Stimulated activated CD4-positive, alpha-beta T cell treated with anti-CD3 and anti-CD28 coated beads, Interleukin-12 subunit alpha, Interleukin-12 subunit beta, amount 100 ng/mL, for 48 hours (primary cell): Measurements from ENCODE around the gene HABP2.

Experiments used
- DNase-seq, 3 donors: peaks; one replicate each; pipeline ENCODE4 v3.0.0-alpha.2; 2020; ENCODE audit warnings: low read depth in 2 of 3, low spot score in 1 of 3

Gene HABP2

DNA sequence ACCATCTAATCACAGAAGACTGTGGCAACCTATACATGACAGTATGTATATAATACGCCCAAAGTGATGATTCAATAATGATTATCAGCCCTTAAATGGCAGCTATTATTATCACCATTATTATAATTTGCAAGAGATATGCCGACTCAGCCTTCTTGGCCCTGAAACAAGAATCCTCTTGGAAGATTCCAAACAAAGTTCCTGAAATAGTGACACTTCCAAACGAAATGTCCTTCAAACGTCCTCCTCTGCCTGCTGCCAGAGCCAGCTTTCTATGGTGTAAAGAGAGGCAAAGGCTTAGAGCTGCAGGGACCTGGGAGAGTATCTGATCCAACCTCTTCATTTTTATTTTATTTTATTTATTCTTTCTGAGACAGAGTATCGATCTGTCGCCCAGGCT is 75.0 kb downstream of the HABP2 start:
- DNase-seq, result no peak

DNA sequence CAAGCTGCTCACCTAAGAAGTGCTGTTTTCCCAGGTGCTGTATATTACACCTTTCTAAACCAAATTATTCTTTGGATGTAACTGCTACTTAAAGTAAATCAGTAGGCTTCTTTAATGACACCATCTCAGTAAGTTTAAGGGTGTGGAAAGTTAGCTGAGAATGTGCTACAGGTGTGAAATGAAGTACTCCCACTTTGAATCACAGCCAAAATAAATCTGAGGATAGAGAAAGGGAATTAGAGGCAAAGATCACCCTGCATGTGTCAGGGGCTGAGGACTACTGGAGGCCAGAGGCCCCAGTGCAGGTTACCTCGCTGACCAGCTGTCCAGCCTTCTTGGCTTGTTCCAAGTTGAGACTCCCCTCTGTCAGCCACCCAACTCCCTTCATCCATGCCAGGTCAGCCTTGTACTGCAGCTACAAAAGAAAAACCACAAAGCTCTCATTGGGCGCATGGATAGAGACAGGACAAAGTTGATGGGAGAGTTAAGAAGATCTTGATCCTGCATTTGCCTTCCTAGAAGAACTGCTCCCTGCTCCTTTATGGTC is 75.8 kb downstream of the HABP2 start:
- no peak for DNase-seq

GRCh38 chr10:113630929-113631533 is 78.2 kb downstream of the HABP2 start:
- DNase-seq, result no peak

DNA sequence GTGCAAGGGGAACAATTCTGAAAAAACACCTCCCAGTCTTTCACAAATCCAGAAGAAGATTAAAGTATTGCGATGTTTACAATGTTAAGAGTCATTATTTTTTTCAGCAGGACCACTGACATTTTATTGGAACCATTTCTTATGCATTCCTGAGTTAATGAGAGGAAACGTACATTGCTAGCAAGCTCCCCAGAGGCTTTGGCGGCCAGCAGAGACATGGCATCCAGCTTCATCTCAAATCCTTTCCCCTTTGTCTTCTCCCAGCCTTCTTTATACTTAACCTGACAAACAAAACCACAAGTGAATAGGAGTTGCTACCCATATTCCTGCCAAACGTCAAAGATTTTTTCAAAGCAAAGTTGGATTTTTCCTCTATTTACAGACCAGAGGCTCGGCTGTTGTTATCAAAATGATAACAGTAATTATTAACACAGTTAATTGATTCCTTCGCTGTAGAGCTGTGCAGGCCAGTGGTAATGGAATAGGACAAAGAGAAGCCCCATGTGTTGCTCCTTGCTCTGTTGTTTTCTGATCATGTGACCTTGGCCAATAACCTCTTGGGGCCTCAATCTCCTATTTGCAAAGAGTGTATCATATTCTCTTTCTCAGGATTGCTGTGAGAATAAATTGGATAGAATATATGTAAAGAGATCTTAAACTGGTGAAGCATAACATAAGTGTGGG is 79.0 kb downstream of the HABP2 start:
- no peak for DNase-seq
